Osteocyte (in vitro differentiated cells): ENCODE data around the gene DUSP15. TPM values are rescaled to one million over a fixed set of nuclear protein-coding genes. Genes with fewer than 3 reads are reported as not detected.
A peak's percentile ranks its signal among the peaks of the same experiment; 100 is the strongest.

Experiments used
- DNase-seq: peaks from one replicate; pipeline ENCODE4 v3.0.0; 2021; ENCODE audit warnings: mixed read lengths; ENCODE audit not compliant: unreplicated experiment; ENCODE audit errors: extremely low spot score
- H3K27ac Mint-ChIP-seq: one replicate; pipeline ENCODE4 v1.8.0; 2021; ENCODE audit warnings: mild to moderate bottlenecking, mixed read lengths; ENCODE audit not compliant: unreplicated experiment
- H3K27me3 Mint-ChIP-seq: one replicate; pipeline ENCODE4 v1.8.0; 2021; ENCODE audit warnings: mixed read lengths; ENCODE audit not compliant: unreplicated experiment
- H3K36me3 Mint-ChIP-seq: one replicate; pipeline ENCODE4 v1.8.0; 2021; ENCODE audit warnings: mixed read lengths; ENCODE audit not compliant: unreplicated experiment
- H3K4me1 Mint-ChIP-seq: one replicate; pipeline ENCODE4 v1.8.0; 2021; ENCODE audit warnings: mixed read lengths; ENCODE audit not compliant: unreplicated experiment
- H3K4me3 Mint-ChIP-seq: one replicate; pipeline ENCODE4 v1.8.0; 2021; ENCODE audit warnings: mild to moderate bottlenecking, moderate library complexity, mixed read lengths; ENCODE audit not compliant: unreplicated experiment
- H3K9me3 Mint-ChIP-seq: one replicate; pipeline ENCODE4 v1.8.0; 2021; ENCODE audit warnings: mixed read lengths; ENCODE audit not compliant: unreplicated experiment
- CTCF ChIP-seq: fragments of 200-600 bp; sonication (generic); IDR thresholded peaks from 2 replicates; pipeline ENCODE4 v1.5.0; 2021; ENCODE audit warnings: antibody characterized with exemption, mild to moderate bottlenecking, moderate library complexity
- total RNA-seq: library from RNA; stranded (reverse); gene quantifications from 2 replicates; pipeline ENCODE4 v1.2.1, GENCODE V29; 2021

The DUSP15 gene
- total RNA-seq, 1 donor from 2014 or later = 3.2 TPM

GRCh38 chr20:31821427-31821826 lies 48.9 kb downstream of the DUSP15 start:
- no peak overlapping the region for H3K4me3 Mint-ChIP-seq
- H3K27me3 Mint-ChIP-seq = no peaks in the 10 kb centered on the region
- H3K36me3 Mint-ChIP-seq = no peaks in the 10 kb centered on the region
- H3K27ac Mint-ChIP-seq = peak overlapping the region; percentile 38
- H3K9me3 Mint-ChIP-seq = no peaks in the 10 kb centered on the region
- no peak for DNase-seq
- no peak for TF ChIP-seq CTCF
- H3K4me1 Mint-ChIP-seq = peaks cover 14% of the 10 kb centered on the region

GRCh38 chr20:31820228-31820627 lies 50.1 kb downstream of the DUSP15 start:
- no peaks in the 10 kb centered on the region for H3K27me3 Mint-ChIP-seq
- H3K27ac Mint-ChIP-seq = no peak overlapping the region
- no peak for TF ChIP-seq CTCF
- H3K4me3 Mint-ChIP-seq = no peak overlapping the region
- no peaks in the 10 kb centered on the region for H3K36me3 Mint-ChIP-seq
- H3K4me1 Mint-ChIP-seq = peaks cover 25% of the 10 kb centered on the region
- no peak for DNase-seq
- H3K9me3 Mint-ChIP-seq = no peaks in the 10 kb centered on the region

GRCh38 chr20:31819083-31819784 lies 51.1 kb downstream of the DUSP15 start, which contains the start of gene MYLK2:
TSS of gene MYLK2 (plus strand) at chr20:31819356. CDS start at chr20:31819581, 225 bp downstream.
- no peak for DNase-seq
- Mint-ChIP-seq H3K9me3 (no peaks in the 10 kb centered on the region), H3K4me1 (peaks cover 29% of the 10 kb centered on the region), H3K4me3 (no peak within 1 kb of the TSS), H3K27me3 (no peaks in the 10 kb centered on the region), H3K36me3 (no peaks in the 10 kb centered on the region), H3K27ac (no peak within 1 kb of the TSS)
- TF ChIP-seq CTCF = no peak

GRCh38 chr20:31818376-31818908 lies 51.9 kb downstream of the DUSP15 start:
- H3K4me3 Mint-ChIP-seq = no peak overlapping the region
- no peaks in the 10 kb centered on the region for H3K9me3 Mint-ChIP-seq
- DNase-seq = no peak
- H3K36me3 Mint-ChIP-seq = no peaks in the 10 kb centered on the region
- H3K4me1 Mint-ChIP-seq = peaks cover 29% of the 10 kb centered on the region
- no peaks in the 10 kb centered on the region for H3K27me3 Mint-ChIP-seq
- TF ChIP-seq CTCF = no peak
- no peak overlapping the region for H3K27ac Mint-ChIP-seq

GRCh38 chr20:31817461-31817860 lies 52.9 kb downstream of the DUSP15 start:
- Mint-ChIP-seq H3K27ac (no peak overlapping the region), H3K4me3 (no peak overlapping the region), H3K9me3 (no peaks in the 10 kb centered on the region), H3K36me3 (no peaks in the 10 kb centered on the region), H3K4me1 (peaks cover 31% of the 10 kb centered on the region), H3K27me3 (no peaks in the 10 kb centered on the region)
- no peak for DNase-seq
- TF ChIP-seq CTCF = no peak
